Limb (tissue), 2 donors: ENCODE measurements around the gene ABCA13.

Experiments used
- DNase-seq, 2 donors: peaks; one replicate each; pipeline ENCODE4 v3.0.0-alpha.2; 2016; ENCODE audit errors: extremely low spot score in 2 of 2

Gene ABCA13

GRCh38 chr7:48299580-48300169 lies 128.4 kb downstream of the ABCA13 start:
- DNase-seq = peak; percentile 70 to 79

GRCh38 chr7:48300301-48300700 lies 129.0 kb downstream of the ABCA13 start:
- DNase-seq = no peak

GRCh38 chr7:48301201-48301600 lies 129.9 kb downstream of the ABCA13 start:
- DNase-seq = no peak

- no peak for DNase-seq
These were observed 133.4 kb downstream of the ABCA13 start for GRCh38 chr7:48304641-48305040.

GRCh38 chr7:48305661-48306060 lies 134.4 kb downstream of the ABCA13 start:
- DNase-seq = no peak

- no peak for DNase-seq
These were observed 135.9 kb downstream of the ABCA13 start for GRCh38 chr7:48307041-48307714.

- DNase-seq = no peak
These were observed 138.5 kb downstream of the ABCA13 start for GRCh38 chr7:48309720-48310119.

- no peak for DNase-seq
These were observed 140.3 kb downstream of the ABCA13 start for GRCh38 chr7:48311464-48312100.

GRCh38 chr7:48312151-48312550 lies 140.9 kb downstream of the ABCA13 start:
- no peak for DNase-seq

- no peak for DNase-seq
These were observed 145.5 kb downstream of the ABCA13 start for GRCh38 chr7:48316768-48317167.

- no peak for DNase-seq
These were observed 146.1 kb downstream of the ABCA13 start for GRCh38 chr7:48317360-48317759.

- no peak for DNase-seq
These were observed 150.2 kb downstream of the ABCA13 start for GRCh38 chr7:48321319-48322010.

GRCh38 chr7:48337012-48337621 lies 165.9 kb downstream of the ABCA13 start:
- DNase-seq = peak in 1 of 2 donors; percentile 9

- DNase-seq = no peak
These were observed 166.5 kb downstream of the ABCA13 start for GRCh38 chr7:48337781-48338180.

- DNase-seq = no peak
These were observed 176.1 kb downstream of the ABCA13 start for GRCh38 chr7:48347230-48347825.

GRCh38 chr7:48350515-48350914 lies 179.3 kb downstream of the ABCA13 start:
- no peak for DNase-seq

- no peak for DNase-seq
These were observed 180.6 kb downstream of the ABCA13 start for GRCh38 chr7:48351900-48352299.

GRCh38 chr7:48355346-48355745 lies 184.1 kb downstream of the ABCA13 start:
- DNase-seq = no peak

- DNase-seq = no peak
These were observed 189.3 kb downstream of the ABCA13 start for GRCh38 chr7:48360574-48360973.

- DNase-seq = no peak
These were observed 191.9 kb downstream of the ABCA13 start for GRCh38 chr7:48363174-48363573.

- no peak for DNase-seq
These were observed 193.8 kb downstream of the ABCA13 start for GRCh38 chr7:48365010-48365409.
